Head of caudate nucleus (tissue), 42 donors: Measurements from ENCODE around the gene CFAP74.

Experiments
- DNase-seq, 42 donors: peaks; one replicate each; pipeline versions ENCODE4 v3.0.0 to v3.0.0-alpha.2; 2020 to 2021; ENCODE audit warnings: mixed read lengths in 7 of 42
- intact Hi-C: fragments of 100-400 bp; cut with DNase I; formaldehyde crosslinking; loops from one replicate; pipeline ENCODE4 v1.15.0; 2022

The CFAP74 gene

DNA sequence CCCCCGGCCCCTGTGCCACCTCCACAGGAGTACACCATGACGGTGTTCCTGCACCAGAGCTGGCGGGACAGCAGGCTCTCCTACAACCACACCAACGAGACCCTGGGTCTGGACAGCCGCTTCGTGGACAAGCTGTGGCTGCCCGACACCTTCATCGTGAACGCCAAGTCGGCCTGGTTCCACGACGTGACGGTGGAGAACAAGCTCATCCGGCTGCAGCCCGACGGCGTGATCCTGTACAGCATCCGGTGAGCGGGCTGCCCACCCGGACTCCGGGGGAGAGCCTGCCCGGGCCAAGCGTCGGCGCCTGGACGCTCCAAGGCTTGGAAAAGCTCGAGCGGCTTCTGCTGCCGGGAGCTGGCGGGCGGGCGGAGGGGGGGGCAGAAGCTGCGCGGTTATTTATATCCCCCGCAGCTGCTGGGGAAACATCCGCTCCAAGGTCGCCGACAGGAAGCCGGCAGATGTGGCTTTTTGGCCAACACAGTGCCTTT, 21.9 kb upstream of the CFAP74 start:
- DNase-seq = peak in 4 of 42 donors; percentile 20 to 48 (median 44)
- intact Hi-C loops = no loop called here

DNA sequence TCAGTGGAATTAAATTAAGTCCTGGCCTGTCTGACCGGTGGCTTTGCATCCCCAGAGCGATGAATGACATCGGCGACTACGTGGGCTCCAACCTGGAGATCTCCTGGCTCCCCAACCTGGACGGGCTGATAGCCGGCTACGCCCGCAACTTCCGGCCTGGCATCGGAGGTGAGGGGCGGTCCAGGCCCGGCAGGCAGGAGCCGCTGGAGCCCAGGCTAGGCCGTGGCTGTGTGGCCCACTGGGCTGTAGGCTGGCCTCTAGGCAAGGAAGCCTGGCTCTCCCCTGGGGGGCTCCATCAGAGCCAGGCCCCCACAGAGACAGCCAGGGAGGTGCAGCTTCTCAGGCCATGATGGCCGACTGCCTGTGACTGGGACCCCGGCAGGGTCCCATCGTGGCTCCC, 21.3 kb upstream of the CFAP74 start:
- DNase-seq = no peak
- intact Hi-C loops = no loop called here

DNA sequence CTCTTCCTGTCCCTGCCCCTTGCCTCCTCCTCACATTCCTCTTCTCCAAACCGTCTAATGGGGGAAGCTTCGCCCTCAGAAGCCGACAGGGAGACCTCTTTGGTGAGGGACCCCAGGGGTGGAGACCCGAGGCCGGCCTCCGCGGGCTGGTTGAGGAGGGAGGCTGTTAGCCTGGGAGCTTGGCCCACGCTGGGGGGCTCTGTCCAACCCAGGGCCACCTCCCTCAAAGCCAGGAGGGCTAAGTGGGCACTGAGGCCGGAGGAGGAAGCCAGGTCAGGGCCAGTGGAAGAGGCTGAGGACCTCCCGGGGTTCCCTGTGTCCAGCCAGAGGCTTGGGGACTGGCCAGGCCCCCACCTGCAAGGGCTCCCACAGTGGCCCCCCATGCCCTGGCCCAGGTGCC, 20.9 kb upstream of the CFAP74 start:
- no peak for DNase-seq
- intact Hi-C loops = no loop called here

GRCh38 chr1:2023187-2023586, 19.6 kb upstream of the CFAP74 start:
- intact Hi-C loops = no loop called here
- peak in 1 of 42 donors; percentile 23 for DNase-seq

- DNase-seq = peak in 2 of 42 donors; percentile 36 to 54
- intact Hi-C loops = no loop called here
Measured at GRCh38 chr1:2022063-2022770, 18.6 kb upstream of the CFAP74 start.

DNA sequence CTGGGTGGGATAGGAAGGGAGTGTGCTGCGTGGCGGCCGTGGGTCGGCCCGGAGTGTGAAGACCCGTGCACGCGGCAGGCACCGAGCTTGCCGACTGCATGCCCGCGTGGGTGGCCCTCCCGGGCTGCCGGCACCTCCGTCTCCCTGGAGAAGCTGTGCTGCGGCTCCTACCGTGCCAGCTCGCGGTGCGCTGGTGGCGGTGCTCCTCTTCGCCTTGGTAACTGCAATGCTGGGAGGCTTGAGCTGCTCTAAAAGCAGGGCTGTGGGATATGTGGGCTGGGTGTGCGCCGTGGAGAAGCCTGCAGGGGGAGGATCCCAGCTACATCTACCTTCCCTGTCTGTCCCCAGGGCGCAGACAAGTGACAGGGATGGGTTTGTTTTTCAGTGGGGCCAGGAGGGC, 18.0 kb upstream of the CFAP74 start:
- peak; percentile 59 to 95 (median 83) for DNase-seq
- intact Hi-C loops = no loop called here

DNA sequence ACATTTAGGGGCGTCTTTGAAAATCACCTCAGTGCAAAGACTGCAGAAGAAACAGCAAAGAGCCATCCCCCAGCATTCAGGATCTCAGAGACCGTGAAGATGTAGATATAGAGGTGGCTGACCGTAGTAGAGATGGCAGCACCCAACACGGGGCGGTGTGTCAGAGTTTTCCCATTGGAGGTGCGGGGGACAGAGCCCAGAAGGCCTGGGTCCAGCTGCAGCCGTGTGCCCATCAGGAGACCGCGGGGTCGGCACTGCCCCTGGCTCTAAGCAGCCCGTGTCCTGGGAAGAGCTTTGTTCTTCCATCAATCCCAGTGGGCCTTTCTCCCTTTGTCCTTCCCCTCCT, 16.7 kb upstream of the CFAP74 start:
- intact Hi-C loops = no loop called here
- no peak for DNase-seq

- DNase-seq = peak in 2 of 42 donors; percentile 37 to 40
- intact Hi-C loops = no loop called here
Measured at GRCh38 chr1:2019571-2020309, 16.2 kb upstream of the CFAP74 start.

DNA sequence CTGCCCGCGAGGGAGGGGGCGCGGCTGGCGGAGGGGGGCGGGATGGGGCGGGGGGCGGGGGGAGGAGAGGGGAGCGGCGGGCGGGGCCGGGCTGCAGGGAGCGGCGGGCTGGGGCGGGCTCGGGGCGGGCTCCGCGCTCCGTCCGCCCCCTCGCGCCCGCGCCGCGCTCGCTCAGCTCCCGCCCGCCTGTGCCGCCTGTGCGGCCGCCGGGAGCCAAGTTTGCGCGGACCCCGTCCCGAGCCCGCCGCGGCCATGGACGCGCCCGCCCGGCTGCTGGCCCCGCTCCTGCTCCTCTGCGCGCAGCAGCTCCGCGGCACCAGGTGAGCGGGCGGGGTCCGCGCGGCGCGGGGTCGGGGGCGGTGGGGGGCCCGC, 15.6 kb upstream of the CFAP74 start, which contains the start of gene GABRD:
GABRD (plus strand) TSS at position 174 of the 372 bp plus-strand sequence; CDS start at position 253, 79 bp downstream.
- DNase-seq = peak in 23 of 42 donors; percentile 24 to 72 (median 53)
- intact Hi-C loops = no loop called here

GRCh38 chr1:2018217-2019171, 14.9 kb upstream of the CFAP74 start:
- intact Hi-C loops = no loop called here
- DNase-seq = no peak

DNA sequence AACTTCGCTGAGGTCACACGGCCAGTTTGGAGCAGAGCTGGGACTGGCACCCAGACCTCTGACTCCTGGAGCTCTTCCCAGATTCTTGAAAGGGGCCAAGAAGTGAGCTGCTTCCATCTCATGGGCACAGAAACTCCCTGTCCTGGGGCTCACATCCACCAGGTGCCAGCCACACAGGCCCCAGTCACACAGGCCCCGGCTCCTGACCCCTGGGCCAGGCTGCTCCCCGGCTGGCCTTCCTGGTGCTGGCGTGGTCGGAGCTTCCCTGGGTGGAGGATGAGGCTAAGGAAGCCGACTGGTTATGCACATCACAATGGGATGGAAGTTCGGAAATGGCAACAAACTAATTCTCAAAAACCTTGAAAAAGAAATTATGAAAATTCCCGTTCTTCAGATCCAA, 12.5 kb upstream of the CFAP74 start:
- DNase-seq = no peak
- intact Hi-C loops = no loop called here

GRCh38 chr1:2014741-2015735, 11.5 kb upstream of the CFAP74 start:
- intact Hi-C loops = no loop called here

DNA sequence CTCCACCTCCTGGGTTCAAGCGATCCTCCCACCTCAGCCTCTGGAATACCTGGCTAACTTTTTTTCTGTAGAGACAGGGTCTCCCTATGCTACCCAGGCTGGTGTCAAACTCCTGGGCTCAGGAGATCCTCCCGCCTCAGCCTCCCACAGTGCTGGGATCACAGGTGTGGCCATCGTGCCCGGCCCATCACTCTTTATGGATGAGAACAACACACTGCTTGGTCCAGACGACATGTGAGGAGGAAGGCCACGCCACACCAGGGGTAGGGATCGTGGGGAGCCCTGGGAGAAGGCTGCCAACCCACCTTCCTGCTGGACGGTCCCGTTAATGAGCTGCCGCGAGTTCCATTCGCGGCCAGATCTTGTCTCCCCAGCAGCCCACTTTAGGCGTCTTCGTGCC, 10.6 kb upstream of the CFAP74 start:
- intact Hi-C loops = no loop called here
- DNase-seq = no peak

More at GRCh38 chr1:2014741-2015735, 11.5 kb upstream of the CFAP74 start:
- DNase-seq = no peak

DNA sequence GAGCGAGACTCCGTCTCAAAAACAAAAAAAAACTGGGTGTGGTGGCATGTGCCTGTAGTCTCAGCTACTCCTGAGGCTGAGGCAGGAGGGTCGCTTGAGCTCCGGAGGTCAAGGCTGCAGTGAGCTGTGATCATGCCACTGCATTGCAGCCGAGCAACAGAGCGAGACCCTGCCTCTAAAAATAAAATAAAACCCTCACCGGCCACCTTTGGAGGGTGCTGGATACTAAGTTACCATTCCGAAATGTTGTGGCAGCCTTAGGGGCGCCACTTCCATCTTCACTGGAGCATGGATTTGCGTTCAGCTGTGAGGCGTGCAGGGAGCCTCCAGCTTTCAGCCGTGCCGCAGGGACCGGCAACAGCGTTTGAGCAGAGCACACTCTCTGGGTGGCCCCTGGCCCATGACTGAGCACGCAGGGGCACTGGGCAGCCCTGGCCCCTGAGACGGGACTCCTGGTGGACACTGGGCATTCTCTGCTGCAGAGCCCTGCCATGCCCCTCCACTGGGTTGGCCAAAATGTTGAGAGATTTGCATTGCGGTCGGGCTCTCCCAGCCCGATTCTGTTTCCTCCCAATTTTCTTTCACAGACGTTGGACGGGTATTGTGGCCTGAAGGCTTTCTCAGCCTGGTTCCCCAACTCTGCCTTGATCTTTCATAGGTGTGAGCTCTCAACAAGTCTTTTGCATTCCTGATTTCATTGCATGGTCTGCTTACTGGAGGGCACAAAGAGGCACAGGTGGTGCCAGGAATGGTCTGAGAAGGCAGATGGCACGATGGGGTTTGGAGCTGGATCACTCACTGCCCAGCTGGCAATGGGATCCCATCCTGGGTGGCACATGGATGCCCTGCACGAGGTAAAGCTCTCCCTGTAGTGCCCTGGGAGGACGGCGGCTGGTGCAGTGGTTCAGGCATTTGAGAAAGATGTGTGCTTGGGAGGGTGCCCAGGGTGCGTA, 5.8 kb upstream of the CFAP74 start:
- DNase-seq = no peak
- intact Hi-C loops = no loop called here

GRCh38 chr1:2004856-2005255, 1.3 kb upstream of the CFAP74 start:
- intact Hi-C loops = no loop called here
- DNase-seq = no peak

GRCh38 chr1:2001773-2002411, 1.7 kb downstream of the CFAP74 start:
- DNase-seq = no peak

GRCh38 chr1:2000850-2001249, 2.7 kb downstream of the CFAP74 start:
- intact Hi-C loops = no loop called here
- DNase-seq = no peak

More at GRCh38 chr1:2001773-2002411, 1.7 kb downstream of the CFAP74 start:
- intact Hi-C loops = no loop called here
